IMR-90 (cell line): ENCODE results near the gene AJAP1. TPM values are rescaled to one million over a fixed set of nuclear protein-coding genes. Genes with fewer than 3 reads are reported as not detected.

ENCODE experiments used
- ATAC-seq: fragments of 200-7000 bp; cut with Tn5 transposase; 2 replicates; pipeline ENCODE4 v1.9.1; 2020; ENCODE audit warnings: low read depth, mild to moderate bottlenecking, moderate library complexity
- BruUV-seq: library from RNA; stranded (reverse); fragments of 400-500 nt; replicated peaks from 2 replicates; lab custom pipeline; 2021; lab: Mats Ljungman, UMichigan
- CTCF ChIA-PET: fragments of 300-600 bp; formaldehyde crosslinking; extraction: SDS; loops from one replicate; lab custom pipeline; 2021; ENCODE audit warnings: antibody characterized with exemption; lab: Yijun Ruan, JAX
- POLR2A ChIA-PET: fragments of 300-600 bp; sonication (Branson Sonifier 250); formaldehyde crosslinking; loops from one replicate; lab custom pipeline; 2022; ENCODE audit warnings: antibody characterized with exemption; ENCODE audit not compliant: unreplicated experiment; lab: Charles Lee
- DNase-seq: peaks from one replicate; pipeline ENCODE4 v3.0.0; 2013
- H2AFZ ChIP-seq: replicated peaks from 2 replicates; pipeline ENCODE3; 2013; ENCODE audit warnings: low read length, mild to moderate bottlenecking; ENCODE audit not compliant: poor library complexity
- H2AK5ac ChIP-seq: 2 replicates; pipeline ENCODE4 v1.6.1; 2013; ENCODE audit warnings: low read depth, low read length, inconsistent platforms
- H2AK9ac ChIP-seq: replicated peaks from 2 replicates; pipeline ENCODE3; 2013; ENCODE audit warnings: mild to moderate bottlenecking, low read depth, low read length, moderate library complexity; ENCODE audit not compliant: poor library complexity
- H2BK120ac ChIP-seq: 2 replicates; pipeline ENCODE4 v1.6.1; 2013; ENCODE audit warnings: low read depth, low read length, inconsistent platforms
- H2BK15ac ChIP-seq: 3 replicates; pipeline ENCODE4 v1.6.1; 2013; ENCODE audit warnings: low read depth, low read length, inconsistent platforms
- H2BK20ac ChIP-seq: 2 replicates; pipeline ENCODE4 v1.6.1; 2013; ENCODE audit warnings: low read depth, mild to moderate bottlenecking, inconsistent platforms, low read length, moderate library complexity
- H2BK5ac ChIP-seq: 2 replicates; pipeline ENCODE4 v1.6.1; 2013; ENCODE audit warnings: mild to moderate bottlenecking, low read depth, low read length, inconsistent platforms; ENCODE audit not compliant: poor library complexity, severe bottlenecking
- H3K14ac ChIP-seq: replicated peaks from 2 replicates; pipeline ENCODE4 v1.6.1; 2013; ENCODE audit warnings: low read depth, low read length, inconsistent platforms
- H3K18ac ChIP-seq: 2 replicates; pipeline ENCODE4 v1.6.1; 2013; ENCODE audit warnings: low read depth, low read length, control low read depth
- H3K23ac ChIP-seq: 2 replicates; pipeline ENCODE4 v1.6.1; 2013; ENCODE audit warnings: low read depth, low read length, inconsistent platforms
- H3K27ac ChIP-seq: 2 replicates; pipeline ENCODE4 v1.5.1; 2013; ENCODE audit warnings: mild to moderate bottlenecking, control low read depth, low read length; ENCODE audit not compliant: insufficient read depth
- H3K27me3 ChIP-seq: 2 replicates; pipeline ENCODE4 v1.6.1; 2013; ENCODE audit warnings: low read length; ENCODE audit not compliant: control insufficient read depth, insufficient read depth
- H3K36me3 ChIP-seq: 2 replicates; pipeline ENCODE4 v1.6.1; 2013; ENCODE audit warnings: low read length, mixed read lengths; ENCODE audit not compliant: control insufficient read depth, insufficient read depth
- H3K4ac ChIP-seq: 2 replicates; pipeline ENCODE4 v1.6.1; 2013; ENCODE audit warnings: low read depth, low read length, inconsistent platforms
- H3K4me1 ChIP-seq: 2 replicates; pipeline ENCODE4 v1.6.1; 2013; ENCODE audit warnings: low read length, mixed read lengths; ENCODE audit not compliant: control insufficient read depth, insufficient read depth
- H3K4me2 ChIP-seq: 2 replicates; pipeline ENCODE4 v1.6.1; 2013; ENCODE audit warnings: low read depth, mild to moderate bottlenecking, control low read depth, low read length, moderate library complexity
- H3K4me3 ChIP-seq: 2 replicates; pipeline ENCODE4 v1.5.1; 2013; ENCODE audit warnings: low read depth, mild to moderate bottlenecking, control low read depth, low read length, moderate library complexity; ENCODE audit not compliant: insufficient read depth
- H3K56ac ChIP-seq: 2 replicates; pipeline ENCODE4 v1.6.1; 2013; ENCODE audit warnings: low read length, inconsistent platforms; ENCODE audit not compliant: insufficient read depth; ENCODE audit errors: extremely low read depth
- H3K79me1 ChIP-seq, 2 experiments: 2 replicates each; pipeline ENCODE4 v1.6.1; 2013; ENCODE audit warnings: low read length in 2 of 2, inconsistent platforms in 1 of 2, low read depth in 1 of 2
- H3K9ac ChIP-seq: 2 replicates; pipeline ENCODE4 v1.6.1; 2013; ENCODE audit warnings: low read depth, low read length, control low read depth
- H3K9me1 ChIP-seq: 2 replicates; pipeline ENCODE4 v1.6.1; 2013; ENCODE audit warnings: low read length, inconsistent platforms; ENCODE audit not compliant: insufficient read depth
- H3K9me3 ChIP-seq: 2 replicates; pipeline ENCODE4 v1.6.1; 2013; ENCODE audit warnings: low read length; ENCODE audit not compliant: control insufficient read depth, insufficient read depth
- H4K20me1 ChIP-seq: 2 replicates; pipeline ENCODE4 v1.6.1; 2013; ENCODE audit warnings: low read length, inconsistent platforms; ENCODE audit not compliant: insufficient read depth
- H4K5ac ChIP-seq: 2 replicates; pipeline ENCODE4 v1.6.1; 2013; ENCODE audit warnings: mild to moderate bottlenecking, low read depth, low read length, control low read depth
- H4K8ac ChIP-seq, 2 experiments: 2 replicates each; pipeline ENCODE4 v1.6.1; 2013; ENCODE audit warnings: low read depth in 2 of 2, low read length in 2 of 2, control low read depth in 1 of 2, inconsistent platforms in 1 of 2
- H4K91ac ChIP-seq: 2 replicates; pipeline ENCODE4 v1.6.1; 2013; ENCODE audit warnings: low read depth, low read length, inconsistent platforms; ENCODE audit not compliant: insufficient read depth
- WGBS, 2 experiments: methylation state at CpG; one replicate each; pipeline versions ENCODE4 v1.1.5 to v1.1.7; 2013; ENCODE audit warnings: missing lambda C conversion rate in 2 of 2; ENCODE audit not compliant: insufficient read length in 1 of 2; ENCODE audit errors: extremely low coverage in 2 of 2; 5-methylcytosine and 5-hydroxymethylcytosine counted together
- dilution Hi-C: fragments of 300-500 bp; cut with HindIII; formaldehyde crosslinking; loops from one replicate; pipeline ENCODE4 v1.14.3; 2018; ENCODE audit warnings: low sequenced_read_pairs; ENCODE audit not compliant: unreplicated experiment
- in situ Hi-C: fragments of 300-500 bp; cut with MboI; formaldehyde crosslinking; loops from 3 replicates; pipeline ENCODE4 v1.14.3; 2019; ENCODE audit warnings: low sequenced_read_pairs, inconsistent platforms, mixed read lengths
- intact Hi-C: fragments of 100-400 bp; cut with micrococcal nuclease; formaldehyde crosslinking; loops from 2 replicates; pipeline ENCODE4 v1.10.0; 2022
- polyA plus RNA-seq, 3 experiments: library from polyadenylated mRNA; depleted of rRNA; stranded (reverse); fragments of >200 nt; gene quantifications; 2 replicates each; pipeline ENCODE4 v1.2.3, GENCODE V29; 2012; ENCODE audit warnings: low replicate concordance in 1 of 3
- total RNA-seq: library from RNA; depleted of rRNA; stranded (reverse); fragments of >200 nt; gene quantifications from 2 replicates; pipeline ENCODE4 v1.2.3, GENCODE V29; 2012
- TF ChIP-seq, protein P1 (sequence below): fragments of 150-350 bp; IDR thresholded peaks from 2 replicates; pipeline ENCODE4 v1.6.1; 2017; ENCODE audit warnings: mild to moderate bottlenecking, antibody characterized with exemption, low read length, low read depth

Gene AJAP1
- total and polyA plus RNA-seq, 2 of the 4 experiments (the other 2 are of a cell fraction): under 0.01 to 0.02 TPM

DNA sequence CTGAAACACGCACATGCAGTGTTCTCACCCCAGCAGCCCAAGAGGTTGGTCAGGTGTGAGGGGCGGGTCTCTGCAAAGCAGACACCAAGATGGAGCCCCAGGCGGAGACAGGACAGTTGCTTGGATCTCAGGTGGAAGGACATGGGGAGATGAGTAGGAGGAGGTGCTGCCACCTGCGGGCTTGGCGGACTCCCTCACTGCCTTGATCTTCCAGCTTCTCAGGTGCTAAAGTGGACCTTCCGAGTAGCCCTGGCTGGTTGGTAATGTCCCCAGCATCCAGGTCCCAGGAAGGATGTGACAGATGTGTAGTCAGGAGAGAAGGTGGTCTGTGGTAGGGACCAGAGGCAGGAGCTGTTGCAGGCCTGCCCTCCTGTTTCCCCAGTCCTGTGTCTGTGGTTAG, 114.1 kb downstream of the AJAP1 start:
- Histone ChIP-seq H4K20me1 (no peaks in the 10 kb centered on the region), H3K9me1 (no peaks in the 10 kb centered on the region), H4K5ac (no peak overlapping the region), H2AK5ac (no peak overlapping the region), H3K18ac (no peak overlapping the region), H2BK15ac (no peak overlapping the region), H3K27me3 (no peaks in the 10 kb centered on the region), H2BK120ac (no peak overlapping the region), H3K9ac (no peak overlapping the region), H3K23ac (no peak overlapping the region), H3K36me3 (no peaks in the 10 kb centered on the region), H3K79me1 (no peaks in the 10 kb centered on the region), H4K8ac (no peak overlapping the region), H3K9me3 (peaks cover 44% of the 10 kb centered on the region), H3K4me1 (no peaks in the 10 kb centered on the region), H3K4me3 (no peak overlapping the region), H4K91ac (no peak overlapping the region), H2BK5ac (no peak overlapping the region), H3K14ac (no peak overlapping the region), H3K4ac (no peak overlapping the region), H3K4me2 (no peak overlapping the region), H2AFZ (no peak overlapping the region), H2BK20ac (no peak overlapping the region), H2AK9ac (no peak overlapping the region), H3K56ac (no peak overlapping the region), H3K27ac (no peak overlapping the region)
- TF ChIP-seq, protein P1, sequence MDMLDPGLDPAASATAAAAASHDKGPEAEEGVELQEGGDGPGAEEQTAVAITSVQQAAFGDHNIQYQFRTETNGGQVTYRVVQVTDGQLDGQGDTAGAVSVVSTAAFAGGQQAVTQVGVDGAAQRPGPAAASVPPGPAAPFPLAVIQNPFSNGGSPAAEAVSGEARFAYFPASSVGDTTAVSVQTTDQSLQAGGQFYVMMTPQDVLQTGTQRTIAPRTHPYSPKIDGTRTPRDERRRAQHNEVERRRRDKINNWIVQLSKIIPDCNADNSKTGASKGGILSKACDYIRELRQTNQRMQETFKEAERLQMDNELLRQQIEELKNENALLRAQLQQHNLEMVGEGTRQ: no peak
- BruUV-seq: no TSS peak
- dilution Hi-C loops: no loop called here
- ATAC-seq: no peak
- intact Hi-C loops: no loop called here
- in situ Hi-C loops: no loop called here
- ChIA-PET POLR2A (no interaction called here), CTCF (interaction anchor here (0.6 kb wide), 1 partner anchor 182 kb away, joined by 3 read pairs; no protein-coding TSS in a partner anchor)
- no peak for DNase-seq
- 60% methylated on average over 1 of the region's 6 CpGs; no CpG with 5 or more reads in 1 of the 2 experiments for WGBS, 2 experiments
